ENCODE data around the gene CHKB. TPM values are rescaled to one million over a fixed set of nuclear protein-coding genes. Genes with fewer than 3 reads are reported as not detected.

CHKB gene
- total RNA-seq, 1 donor from 2014 or later, result 88.1 TPM

DNA sequence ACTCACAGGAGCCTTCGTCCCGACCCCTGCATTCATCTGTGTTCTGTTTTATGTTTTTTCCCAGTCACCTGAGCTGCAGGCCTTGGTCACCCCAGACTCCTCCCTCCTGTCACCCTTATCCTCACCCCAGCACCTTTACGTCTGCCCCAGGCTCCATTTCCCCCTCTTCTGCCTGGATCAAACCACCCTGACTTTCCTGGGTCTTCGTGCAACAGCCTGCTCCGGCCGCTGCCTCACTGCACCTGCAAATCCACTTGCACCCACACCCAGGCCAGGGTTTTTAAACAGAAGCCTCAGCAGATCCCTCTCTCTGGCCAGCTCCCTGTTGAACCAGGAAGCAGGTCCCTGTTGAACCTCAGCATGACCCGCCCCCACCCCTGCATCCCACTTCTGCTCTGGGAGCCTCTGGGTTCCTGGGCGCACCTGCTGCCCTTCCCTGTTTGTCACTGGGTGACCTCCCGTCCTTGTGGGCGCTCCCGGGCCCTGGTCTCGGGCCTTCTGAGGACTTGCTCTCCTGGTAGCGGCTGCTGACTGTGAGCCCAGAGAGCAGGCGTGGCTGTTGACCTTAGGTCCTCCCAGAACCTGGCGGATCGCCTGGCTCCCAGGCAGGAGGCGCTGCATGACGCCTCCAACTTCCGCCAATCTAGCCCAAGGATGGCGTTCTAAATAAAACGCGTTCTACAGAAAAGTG lies 30.8 kb upstream of the CHKB start:
- H3K27ac Mint-ChIP-seq (ENCODE audit: unreplicated experiment), result no peak overlapping the region
- H3K4me1 Mint-ChIP-seq, result peaks cover 4% of the 10 kb centered on the region
- H3K9me3 Mint-ChIP-seq, result no peaks in the 10 kb centered on the region
- H3K27me3 Mint-ChIP-seq (ENCODE audit: low read depth), result peaks cover 9% of the 10 kb centered on the region
- DNase-seq (ENCODE audit: low read depth, low spot score), result no peak
- no peaks in the 10 kb centered on the region for H3K36me3 Mint-ChIP-seq (ENCODE audit: low read depth)
- TF ChIP-seq, protein P1, sequence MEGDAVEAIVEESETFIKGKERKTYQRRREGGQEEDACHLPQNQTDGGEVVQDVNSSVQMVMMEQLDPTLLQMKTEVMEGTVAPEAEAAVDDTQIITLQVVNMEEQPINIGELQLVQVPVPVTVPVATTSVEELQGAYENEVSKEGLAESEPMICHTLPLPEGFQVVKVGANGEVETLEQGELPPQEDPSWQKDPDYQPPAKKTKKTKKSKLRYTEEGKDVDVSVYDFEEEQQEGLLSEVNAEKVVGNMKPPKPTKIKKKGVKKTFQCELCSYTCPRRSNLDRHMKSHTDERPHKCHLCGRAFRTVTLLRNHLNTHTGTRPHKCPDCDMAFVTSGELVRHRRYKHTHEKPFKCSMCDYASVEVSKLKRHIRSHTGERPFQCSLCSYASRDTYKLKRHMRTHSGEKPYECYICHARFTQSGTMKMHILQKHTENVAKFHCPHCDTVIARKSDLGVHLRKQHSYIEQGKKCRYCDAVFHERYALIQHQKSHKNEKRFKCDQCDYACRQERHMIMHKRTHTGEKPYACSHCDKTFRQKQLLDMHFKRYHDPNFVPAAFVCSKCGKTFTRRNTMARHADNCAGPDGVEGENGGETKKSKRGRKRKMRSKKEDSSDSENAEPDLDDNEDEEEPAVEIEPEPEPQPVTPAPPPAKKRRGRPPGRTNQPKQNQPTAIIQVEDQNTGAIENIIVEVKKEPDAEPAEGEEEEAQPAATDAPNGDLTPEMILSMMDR (conservative IDR thresholded peaks at IDR 0.05), result no peak
- H3K4me3 Mint-ChIP-seq, result no peak overlapping the region

DNA sequence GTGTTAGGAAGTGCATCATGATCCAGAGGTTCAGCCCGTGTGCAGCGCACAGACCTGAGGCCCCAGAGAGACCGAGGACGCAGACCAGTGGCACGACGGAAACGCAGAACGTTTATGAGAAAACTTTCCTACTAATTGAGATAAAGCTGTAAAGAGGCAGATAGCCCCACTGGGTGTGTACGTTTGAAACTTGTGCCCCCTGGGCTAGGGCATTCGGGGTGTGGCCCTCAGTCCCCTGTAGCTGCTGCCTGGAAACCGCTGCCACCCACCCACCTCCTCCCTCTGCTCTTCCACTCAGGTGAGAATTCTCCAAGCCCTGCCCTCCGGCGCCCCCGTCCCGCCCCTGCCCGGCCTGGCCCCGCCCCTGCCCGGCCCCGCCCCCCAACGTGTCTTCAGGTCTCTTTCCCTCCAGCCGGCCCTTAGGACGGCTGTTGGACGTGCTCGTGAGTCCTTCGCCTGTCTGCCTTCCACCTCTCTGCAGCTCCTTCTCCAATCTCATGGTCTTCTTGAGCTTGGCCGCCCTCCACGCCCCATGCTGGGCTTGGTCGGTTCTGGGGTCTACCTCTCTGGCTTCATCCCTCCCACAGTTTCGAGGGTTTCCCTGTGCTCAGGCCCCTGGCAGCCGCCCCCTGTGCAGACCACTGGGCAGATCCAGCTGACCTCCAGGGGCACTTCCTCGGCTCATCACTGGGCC lies 30.0 kb upstream of the CHKB start:
- TF ChIP-seq, protein P1 (conservative IDR thresholded peaks at IDR 0.05), result no peak
- H3K4me1 Mint-ChIP-seq, result peaks cover 4% of the 10 kb centered on the region
- H3K4me3 Mint-ChIP-seq, result no peak overlapping the region
- H3K9me3 Mint-ChIP-seq, result no peaks in the 10 kb centered on the region
- no peak for DNase-seq (ENCODE audit: low read depth, low spot score)
- no peak overlapping the region for H3K27ac Mint-ChIP-seq (ENCODE audit: unreplicated experiment)
- no peaks in the 10 kb centered on the region for H3K36me3 Mint-ChIP-seq (ENCODE audit: low read depth)
- peaks cover 9% of the 10 kb centered on the region for H3K27me3 Mint-ChIP-seq (ENCODE audit: low read depth)

DNA sequence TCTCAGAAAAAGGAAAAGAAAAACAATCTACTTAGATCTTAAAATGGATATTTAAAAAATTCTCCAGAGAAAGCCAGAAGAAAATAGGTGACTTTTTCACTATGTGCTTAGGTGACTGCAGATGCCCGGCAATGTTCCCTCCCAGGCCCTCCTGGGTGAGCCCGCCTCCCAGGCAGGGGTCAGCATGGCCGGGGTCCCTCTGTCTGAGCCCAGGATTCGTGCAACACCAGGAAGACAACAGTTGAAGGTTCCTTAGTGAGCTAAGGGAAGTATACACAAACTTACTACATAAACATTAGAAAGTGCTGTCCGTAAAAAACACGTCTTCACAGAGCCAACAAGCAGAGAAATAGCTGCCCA lies 29.5 kb upstream of the CHKB start:
- Mint-ChIP-seq H3K4me3 (no peak overlapping the region), H3K9me3 (no peaks in the 10 kb centered on the region), H3K4me1 (peaks cover 4% of the 10 kb centered on the region), H3K27ac (ENCODE audit: unreplicated experiment) (no peak overlapping the region), H3K36me3 (ENCODE audit: low read depth) (no peaks in the 10 kb centered on the region), H3K27me3 (ENCODE audit: low read depth) (peaks cover 9% of the 10 kb centered on the region)
- DNase-seq (ENCODE audit: low read depth, low spot score), result no peak
- TF ChIP-seq, protein P1 (conservative IDR thresholded peaks at IDR 0.05), result no peak

DNA sequence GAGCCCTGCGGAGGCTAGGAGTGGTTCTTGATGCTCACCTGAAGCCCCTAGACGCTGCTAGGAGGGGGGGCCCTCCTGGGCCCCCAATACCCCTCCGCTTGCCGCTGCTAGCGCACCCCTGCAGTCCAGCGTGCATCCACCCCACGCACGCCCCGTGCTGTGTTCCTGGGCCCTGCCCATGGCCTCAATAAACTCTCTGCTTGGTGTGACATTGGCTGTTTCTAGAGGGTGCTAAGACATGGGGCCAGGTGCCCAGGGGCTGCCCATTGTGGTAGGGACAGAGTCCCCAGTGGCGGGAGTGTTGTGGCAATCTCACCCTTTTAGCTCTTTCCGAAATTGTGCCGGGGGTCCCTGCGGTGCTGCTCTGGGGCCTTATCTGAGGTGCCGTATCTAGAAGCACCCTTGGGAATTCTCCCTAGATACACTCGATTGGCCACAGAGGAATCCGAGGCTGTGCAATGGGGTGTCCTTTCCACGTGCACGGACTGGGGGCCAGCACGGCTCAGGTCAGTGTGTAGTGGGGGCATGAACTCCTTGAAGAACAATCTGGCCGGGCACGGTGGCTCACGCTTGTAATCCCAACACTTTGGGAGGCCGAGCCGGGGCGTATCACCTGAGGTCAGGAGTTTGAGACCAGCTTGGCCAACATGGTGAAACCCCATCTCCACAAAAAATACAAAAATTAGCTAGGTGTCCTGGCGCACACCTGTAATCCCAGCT lies 28.9 kb upstream of the CHKB start:
- Mint-ChIP-seq H3K9me3 (no peaks in the 10 kb centered on the region), H3K4me3 (no peak overlapping the region), H3K27me3 (ENCODE audit: low read depth) (peaks cover 9% of the 10 kb centered on the region), H3K4me1 (peaks cover 4% of the 10 kb centered on the region), H3K27ac (ENCODE audit: unreplicated experiment) (no peak overlapping the region), H3K36me3 (ENCODE audit: low read depth) (no peaks in the 10 kb centered on the region)
- no peak for DNase-seq (ENCODE audit: low read depth, low spot score)
- TF ChIP-seq, protein P1 (conservative IDR thresholded peaks at IDR 0.05), result no peak

DNA sequence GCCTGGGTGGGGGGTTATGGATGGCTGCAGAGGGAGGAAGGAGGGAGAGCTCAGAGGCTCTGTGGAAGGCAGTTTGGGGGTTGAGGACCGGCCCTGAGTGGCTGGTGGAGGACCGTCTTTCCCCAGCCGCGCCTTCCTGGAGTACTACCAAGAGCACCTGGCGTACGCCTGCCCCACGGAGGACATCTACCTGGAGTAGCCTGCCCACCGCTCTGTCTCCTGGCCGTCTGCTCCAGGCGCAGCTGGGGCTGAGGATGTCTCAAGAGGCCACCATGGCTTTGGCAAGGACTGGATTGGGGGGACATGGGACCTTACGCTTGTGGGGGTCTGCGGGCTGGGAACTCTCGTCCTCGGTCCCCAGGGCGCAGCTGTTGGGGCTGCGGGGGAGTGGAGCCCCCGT lies 27.9 kb upstream of the CHKB start:
- no peak for DNase-seq (ENCODE audit: low read depth, low spot score)
- Mint-ChIP-seq H3K27me3 (ENCODE audit: low read depth) (peaks cover 7% of the 10 kb centered on the region), H3K4me1 (peaks cover 4% of the 10 kb centered on the region), H3K27ac (ENCODE audit: unreplicated experiment) (no peak overlapping the region), H3K4me3 (no peak overlapping the region), H3K9me3 (no peaks in the 10 kb centered on the region), H3K36me3 (ENCODE audit: low read depth) (no peaks in the 10 kb centered on the region)
- TF ChIP-seq, protein P1 (conservative IDR thresholded peaks at IDR 0.05), result no peak
